GM06990 (cell line): ENCODE data around the gene PITHD1.

Source experiments
- DNase-seq: peaks from one replicate; pipeline ENCODE4 v3.0.0-alpha.2; 2011; ENCODE audit not compliant: insufficient read length; ENCODE audit errors: extremely low read depth
- H3K27me3 ChIP-seq: replicated peaks from 2 replicates; pipeline ENCODE4 v1.6.0; 2011; ENCODE audit warnings: low read length; ENCODE audit not compliant: control insufficient read depth, insufficient read depth
- H3K36me3 ChIP-seq: 2 replicates; pipeline ENCODE4 v1.5.1; 2011; ENCODE audit warnings: low read length; ENCODE audit not compliant: control insufficient read depth, insufficient read depth
- H3K4me3 ChIP-seq: replicated peaks from 2 replicates; pipeline ENCODE4 v1.5.1; 2011; ENCODE audit warnings: low read depth, mild to moderate bottlenecking, control low read depth, low read length
- CTCF ChIP-seq: IDR thresholded peaks from 2 replicates; pipeline ENCODE4 v1.5.1; 2011; ENCODE audit warnings: low read length, control low read depth, mild to moderate bottlenecking, inconsistent platforms; ENCODE audit not compliant: insufficient read depth, poor library complexity, severe bottlenecking

PITHD1 gene

GRCh38 chr1:23795676-23796465, 17.7 kb downstream of the PITHD1 start:
- TF ChIP-seq CTCF: no peak
- DNase-seq: no peak
- Histone ChIP-seq H3K27me3 (no peaks in the 10 kb centered on the region), H3K4me3 (no peak overlapping the region), H3K36me3 (peaks cover 23% of the 10 kb centered on the region)

GRCh38 chr1:23796466-23797271, 18.5 kb downstream of the PITHD1 start:
- H3K36me3 ChIP-seq: peaks cover 23% of the 10 kb centered on the region
- no peaks in the 10 kb centered on the region for H3K27me3 ChIP-seq
- DNase-seq: no peak

GRCh38 chr1:23797478-23798448, 19.5 kb downstream of the PITHD1 start:
- H3K4me3 ChIP-seq: no peak overlapping the region
- no peak for TF ChIP-seq CTCF
- peaks cover 23% of the 10 kb centered on the region for H3K36me3 ChIP-seq
- H3K27me3 ChIP-seq: no peaks in the 10 kb centered on the region
- DNase-seq: no peak

More at GRCh38 chr1:23796466-23797271, 18.5 kb downstream of the PITHD1 start:
- TF ChIP-seq CTCF: peak; percentile 10
- no peak overlapping the region for H3K4me3 ChIP-seq

GRCh38 chr1:23798662-23799142, 20.5 kb downstream of the PITHD1 start:
- H3K27me3 ChIP-seq: no peaks in the 10 kb centered on the region
- peak; percentile 26 for TF ChIP-seq CTCF
- H3K4me3 ChIP-seq: no peak overlapping the region
- no peak for DNase-seq
- H3K36me3 ChIP-seq: peaks cover 19% of the 10 kb centered on the region

- peaks cover 19% of the 10 kb centered on the region for H3K36me3 ChIP-seq
- DNase-seq: no peak
- H3K27me3 ChIP-seq: no peaks in the 10 kb centered on the region
- peak overlapping the region; percentile 93 for H3K4me3 ChIP-seq
- no peak for TF ChIP-seq CTCF
Observed at GRCh38 chr1:23799255-23799569, 21.0 kb downstream of the PITHD1 start.
